Fibroblast of lung (primary cell): ENCODE measurements around the gene TMEM132E.

ENCODE experiments used
- EZH2 ChIP-seq: IDR thresholded peaks from 2 replicates; pipeline ENCODE4 v1.5.1; 2012; ENCODE audit warnings: low read length, control low read depth, mild to moderate bottlenecking; ENCODE audit errors: missing control alignments
- TF ChIP-seq, protein P1 (sequence below), 2 donors: IDR thresholded peaks in 1 of 2; conservative IDR thresholded peaks in 1 of 2; 1 replicate in 1 of 2; 2 replicates in 1 of 2; pipeline ENCODE4 v1.5.1; 2011 to 2012; ENCODE audit warnings: low read length in 2 of 2, control low read depth in 1 of 2, inconsistent platforms in 1 of 2, low read depth in 1 of 2, mild to moderate bottlenecking in 1 of 2

DNA sequence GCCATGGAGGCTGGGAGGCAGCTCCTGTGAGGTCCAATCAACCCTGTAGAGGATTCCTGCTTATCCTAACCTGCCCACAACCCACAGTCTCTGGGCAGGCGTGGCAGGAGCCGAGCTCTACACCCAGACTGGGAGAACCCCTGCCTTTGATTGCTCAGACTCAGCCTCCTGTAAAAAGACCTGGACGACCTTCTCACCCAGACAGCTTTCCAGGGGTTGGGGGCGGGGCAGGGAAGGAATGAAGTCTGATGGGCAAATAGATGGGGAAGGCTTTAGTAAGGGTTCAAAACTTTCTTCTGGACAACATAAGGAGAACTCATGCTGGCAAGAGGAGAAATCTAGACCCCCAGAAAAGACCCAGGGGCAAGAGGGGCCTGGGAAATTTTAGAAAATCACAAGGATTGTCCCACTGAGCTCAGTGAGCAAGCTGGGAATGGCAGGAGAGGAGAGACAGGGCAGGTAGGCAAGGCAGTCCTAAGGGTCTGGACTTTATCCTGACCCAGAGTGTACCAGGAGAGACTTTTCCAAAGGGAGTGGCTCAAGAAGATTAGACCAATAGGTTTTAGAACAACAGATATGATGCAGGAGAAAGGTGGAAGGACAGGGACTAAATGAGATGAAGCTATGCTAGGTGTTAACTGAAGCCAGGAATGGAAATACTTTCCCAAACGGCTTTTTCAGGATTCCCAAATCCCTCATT, 70.8 kb downstream of the TMEM132E start:
- TF ChIP-seq, protein P1, sequence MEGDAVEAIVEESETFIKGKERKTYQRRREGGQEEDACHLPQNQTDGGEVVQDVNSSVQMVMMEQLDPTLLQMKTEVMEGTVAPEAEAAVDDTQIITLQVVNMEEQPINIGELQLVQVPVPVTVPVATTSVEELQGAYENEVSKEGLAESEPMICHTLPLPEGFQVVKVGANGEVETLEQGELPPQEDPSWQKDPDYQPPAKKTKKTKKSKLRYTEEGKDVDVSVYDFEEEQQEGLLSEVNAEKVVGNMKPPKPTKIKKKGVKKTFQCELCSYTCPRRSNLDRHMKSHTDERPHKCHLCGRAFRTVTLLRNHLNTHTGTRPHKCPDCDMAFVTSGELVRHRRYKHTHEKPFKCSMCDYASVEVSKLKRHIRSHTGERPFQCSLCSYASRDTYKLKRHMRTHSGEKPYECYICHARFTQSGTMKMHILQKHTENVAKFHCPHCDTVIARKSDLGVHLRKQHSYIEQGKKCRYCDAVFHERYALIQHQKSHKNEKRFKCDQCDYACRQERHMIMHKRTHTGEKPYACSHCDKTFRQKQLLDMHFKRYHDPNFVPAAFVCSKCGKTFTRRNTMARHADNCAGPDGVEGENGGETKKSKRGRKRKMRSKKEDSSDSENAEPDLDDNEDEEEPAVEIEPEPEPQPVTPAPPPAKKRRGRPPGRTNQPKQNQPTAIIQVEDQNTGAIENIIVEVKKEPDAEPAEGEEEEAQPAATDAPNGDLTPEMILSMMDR (conservative IDR thresholded peaks at IDR 0.05 in 1 of 2, IDR thresholded peaks at IDR 0.05 in 1 of 2; ENCODE audit: low read depth in 1 of 2, low read length in 2 of 2), result no peak
- no peak for TF ChIP-seq EZH2
